ENCODE results near the gene ATP5F1C.

GRCh38 chr10:7776777-7777176 is 11.2 kb upstream of the ATP5F1C start:
- TF ChIP-seq CTCF (IDR thresholded peaks at IDR 0.05) (no peak), EZH2 (IDR thresholded peaks at IDR 0.05; ENCODE audit: borderline replicate concordance, insufficient read depth, low read depth, low read length, poor library complexity, severe bottlenecking) (no peak)
